ENCODE data around the gene TXNL4A.

TXNL4A gene

DNA sequence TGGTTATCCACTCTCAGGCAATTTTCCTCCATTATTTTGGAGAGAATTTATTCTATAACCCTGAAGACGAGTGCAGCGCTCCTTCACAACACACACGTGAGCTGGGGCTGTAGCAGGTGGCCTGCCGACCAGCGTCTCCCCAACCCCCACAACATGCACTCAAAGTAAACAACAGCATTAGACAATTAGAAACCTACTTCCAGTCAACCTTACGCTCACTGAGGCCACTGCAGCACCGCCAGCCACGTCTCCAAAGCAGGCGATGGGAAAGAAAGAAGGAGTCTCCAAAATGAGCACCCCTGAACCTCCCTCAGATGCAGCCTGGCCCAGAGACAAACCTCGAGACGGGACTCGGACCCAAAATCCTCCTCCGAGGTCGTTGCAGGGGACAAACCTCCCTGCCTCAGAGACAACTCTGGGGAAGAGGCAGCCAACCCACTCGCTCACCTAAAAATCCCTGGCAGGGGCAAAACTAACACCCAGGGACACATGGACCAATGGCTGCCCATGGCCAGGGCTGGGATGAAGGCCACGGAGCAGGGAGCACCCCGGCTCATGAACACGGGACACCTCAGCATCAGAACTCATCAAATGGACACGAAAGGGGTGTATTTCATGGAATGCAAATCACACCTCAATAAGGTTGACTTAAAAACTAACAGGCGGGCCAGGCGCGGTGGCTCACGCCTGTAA is 39.5 kb downstream of the TXNL4A start:
- DNase-seq (ENCODE audit: low spot score), result no peak

GRCh38 chr18:79947881-79948610 is 40.3 kb downstream of the TXNL4A start:
- no peak for DNase-seq (ENCODE audit: low spot score)

DNA sequence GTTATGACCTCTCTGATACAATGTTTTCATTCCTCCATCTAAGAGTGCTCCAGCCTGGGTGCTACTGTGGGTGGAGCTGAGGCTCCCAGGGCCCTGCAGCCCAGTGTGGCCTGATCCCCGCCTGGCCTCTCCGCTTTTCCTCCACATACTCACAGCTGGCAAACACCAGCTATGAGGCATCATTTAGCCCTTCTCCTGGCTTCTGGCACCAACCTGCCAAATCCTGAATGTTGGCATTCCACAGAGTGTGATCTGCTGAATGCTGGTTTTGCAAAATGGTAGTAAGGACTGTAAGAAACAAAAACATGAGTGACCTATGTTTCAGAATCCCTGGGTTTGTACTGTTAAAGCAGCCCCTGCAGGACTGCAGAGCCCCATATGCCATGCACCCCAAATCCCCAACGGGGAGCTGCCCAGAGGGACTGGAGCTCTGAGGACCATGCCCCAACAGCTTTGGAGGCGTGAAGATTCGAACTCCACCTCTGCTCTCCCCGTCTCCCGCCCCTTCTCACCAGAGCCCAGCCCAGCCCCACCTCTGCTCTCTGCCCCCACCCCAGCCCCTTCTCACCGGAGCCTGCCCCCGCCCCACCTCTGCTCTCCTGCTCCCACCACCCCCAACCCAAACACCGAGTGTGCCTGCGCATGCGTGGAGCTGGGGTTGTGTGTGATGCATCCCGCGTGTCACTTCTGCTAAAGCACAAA is 41.2 kb downstream of the TXNL4A start:
- no peak for DNase-seq (ENCODE audit: low spot score)

DNA sequence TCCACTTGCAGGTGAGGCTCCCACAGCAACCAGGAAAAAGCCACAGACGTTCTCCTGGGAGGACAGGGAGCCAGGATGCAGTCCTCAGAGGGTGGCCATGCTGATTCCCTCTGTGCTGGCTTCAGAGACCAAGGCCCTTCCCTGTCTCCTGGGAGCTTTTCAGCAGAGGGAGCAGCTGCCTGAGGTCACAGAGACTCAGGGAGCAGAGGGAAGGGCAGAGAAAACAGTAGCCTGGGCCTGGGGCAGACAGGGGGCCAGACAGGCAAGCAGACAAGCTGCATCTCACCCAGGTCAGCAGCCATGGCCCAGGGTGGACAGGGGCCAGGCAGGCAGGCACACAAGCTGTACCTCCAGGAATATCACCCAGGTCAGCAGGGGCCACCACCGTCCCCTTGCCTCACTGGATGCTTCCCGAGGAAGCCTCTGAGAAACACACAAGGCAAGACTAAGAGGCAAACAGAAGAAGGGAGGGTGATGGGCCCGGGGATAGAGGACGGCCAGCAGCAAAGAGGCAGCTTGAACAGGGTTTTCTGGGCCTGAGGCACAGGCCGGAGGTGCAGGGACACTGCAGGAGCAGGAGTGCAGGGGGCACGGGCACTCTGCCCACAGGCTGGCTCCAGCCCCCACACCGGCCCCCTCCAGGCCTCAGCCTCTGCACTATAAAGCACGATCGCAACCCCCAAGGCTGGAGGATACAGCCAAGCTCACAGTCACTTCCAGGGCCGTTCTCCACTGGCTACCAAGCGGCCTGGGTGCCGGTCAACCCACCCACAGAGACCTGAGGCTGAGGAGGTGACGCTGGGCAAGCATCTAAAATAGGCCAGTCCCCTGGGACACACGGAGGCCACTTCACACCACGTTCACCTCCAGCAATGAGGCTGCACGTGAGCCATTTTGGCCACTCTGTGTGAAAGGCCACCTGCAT is 43.0 kb downstream of the TXNL4A start:
- no peak for DNase-seq (ENCODE audit: low spot score)

DNA sequence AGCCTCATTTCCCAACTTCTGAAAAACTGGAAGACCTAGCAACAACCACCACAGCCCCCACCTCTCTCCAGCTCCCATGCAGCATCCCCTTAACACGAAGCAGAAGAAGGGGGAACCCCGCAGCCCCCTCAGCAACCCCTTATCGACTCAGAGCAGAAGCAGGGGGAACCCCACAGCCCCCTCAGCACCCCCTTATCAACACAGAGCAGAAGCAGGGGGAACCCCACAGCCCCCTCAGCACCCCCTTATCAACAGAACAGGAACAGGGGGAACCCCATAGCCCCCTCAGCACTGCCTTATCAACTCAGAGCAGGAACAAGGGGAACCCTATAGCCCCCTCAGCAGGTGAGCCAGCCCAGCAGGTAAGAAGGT is 43.6 kb downstream of the TXNL4A start:
- no peak for DNase-seq (ENCODE audit: low spot score)

- no peak for DNase-seq (ENCODE audit: low spot score)
Measured at GRCh38 chr18:79944126-79944731, 44.1 kb downstream of the TXNL4A start.

DNA sequence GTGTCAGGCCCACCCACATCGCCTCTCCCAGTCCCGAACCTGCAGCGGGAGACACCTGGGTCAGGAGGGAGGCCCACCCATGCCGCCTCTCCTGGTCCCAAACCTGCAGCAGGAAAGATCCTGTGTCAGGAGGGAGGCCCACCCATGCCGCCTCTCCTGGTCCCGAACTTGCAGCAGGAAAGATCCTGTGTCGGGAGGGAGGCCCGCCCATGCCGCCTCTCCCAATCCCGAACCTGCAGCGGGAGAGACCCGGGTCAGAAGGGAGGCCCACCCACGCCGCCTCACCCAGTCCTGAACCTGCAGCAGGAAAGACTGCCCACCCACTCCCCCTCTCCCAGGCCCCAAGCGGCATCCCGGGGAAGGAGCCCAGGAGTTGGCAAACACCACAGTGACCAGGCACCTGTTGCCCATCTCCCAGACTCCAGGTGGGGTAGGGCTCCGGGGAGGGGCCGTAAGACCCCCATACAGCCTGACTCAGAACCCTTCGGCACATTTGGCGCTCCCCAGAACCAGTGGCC is 44.7 kb downstream of the TXNL4A start:
- no peak for DNase-seq (ENCODE audit: low spot score)

- DNase-seq (ENCODE audit: low spot score), result no peak
Measured at GRCh38 chr18:79942786-79943607, 45.4 kb downstream of the TXNL4A start.

DNA sequence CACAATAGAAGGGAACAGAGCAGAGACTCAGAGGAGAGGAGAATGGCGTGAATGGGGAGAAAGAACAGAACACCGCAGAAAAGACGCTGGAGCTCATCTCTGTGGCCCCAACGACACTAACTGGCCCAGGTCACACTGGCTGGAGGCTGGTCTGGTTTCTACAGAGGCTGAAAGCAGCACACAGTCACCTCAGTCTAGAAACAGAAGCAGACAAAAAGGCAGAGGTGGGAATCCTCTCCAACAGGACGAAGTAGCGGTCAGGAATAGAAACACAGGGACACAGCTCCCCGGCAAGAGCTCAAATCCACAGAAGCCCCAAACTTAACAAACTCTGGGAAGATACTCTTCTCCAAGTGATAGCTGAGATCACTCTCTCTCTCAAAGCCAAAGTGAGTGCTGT is 46.2 kb downstream of the TXNL4A start:
- no peak for DNase-seq (ENCODE audit: low spot score)

DNA sequence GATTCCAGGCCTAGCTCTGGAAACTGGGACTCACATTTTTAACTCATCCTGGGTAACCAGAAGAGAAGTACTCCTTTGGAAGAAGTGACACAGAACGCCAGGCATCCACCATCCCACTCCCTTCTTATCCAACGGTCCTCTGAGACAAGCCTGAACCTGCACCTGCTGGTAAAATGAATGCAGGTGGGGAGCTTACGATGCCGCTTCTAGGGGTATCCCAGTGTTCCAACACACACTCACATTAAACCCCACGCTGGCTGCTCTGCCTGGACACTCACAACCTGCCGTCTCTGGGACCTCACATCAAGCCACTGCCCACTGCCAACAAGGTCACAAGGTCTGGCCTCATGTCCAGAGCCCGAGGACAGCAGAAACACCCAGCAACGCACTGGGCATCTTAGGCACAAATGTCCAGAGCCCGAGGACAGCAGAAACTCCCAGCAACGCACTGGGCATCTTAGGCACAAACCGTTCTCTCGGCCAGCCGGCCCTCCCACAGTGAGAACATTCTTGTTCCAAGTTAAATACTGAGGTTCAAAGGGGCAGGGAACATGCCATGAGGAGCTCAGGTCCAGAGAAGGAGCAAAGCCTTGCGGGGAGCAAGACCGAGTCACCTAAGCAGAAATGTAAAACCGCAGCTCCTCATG is 46.8 kb downstream of the TXNL4A start:
- no peak for DNase-seq (ENCODE audit: low spot score)

DNA sequence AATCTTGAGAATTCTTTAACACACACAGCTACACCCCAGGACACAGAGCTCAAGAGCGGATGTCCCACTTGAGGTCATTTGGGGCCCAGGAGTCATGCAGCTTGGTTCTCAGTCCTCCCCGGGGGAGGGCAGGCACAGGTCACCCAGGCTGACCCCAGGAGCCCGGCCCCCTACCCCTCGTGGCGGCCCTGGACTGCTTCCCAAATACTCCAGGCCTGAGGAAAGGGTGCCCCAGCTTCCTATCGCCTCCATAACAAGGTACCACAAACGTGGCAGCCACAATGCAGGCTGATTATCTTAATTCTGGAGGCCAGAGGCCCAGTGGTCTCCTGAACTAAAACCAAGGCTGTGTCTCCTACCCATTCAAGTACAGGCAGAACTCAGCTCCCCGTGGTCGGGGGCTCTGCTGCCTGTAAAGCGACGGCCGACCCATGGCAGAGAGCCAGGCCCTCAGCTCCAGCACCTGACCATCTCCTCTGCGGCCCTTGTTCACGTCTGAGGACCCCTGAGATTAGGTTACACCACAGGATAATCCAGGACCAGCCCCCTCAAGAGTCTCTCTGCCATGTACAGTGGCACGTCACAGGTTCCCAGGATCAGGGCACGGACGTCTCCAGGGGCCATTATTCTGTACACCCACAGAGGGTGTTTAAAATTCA is 47.4 kb downstream of the TXNL4A start:
- DNase-seq (ENCODE audit: low spot score), result no peak

- DNase-seq (ENCODE audit: low spot score), result no peak
Measured at GRCh38 chr18:79940126-79940813, 48.1 kb downstream of the TXNL4A start.

GRCh38 chr18:79939096-79939495 is 49.3 kb downstream of the TXNL4A start:
- no peak for DNase-seq (ENCODE audit: low spot score)

GRCh38 chr18:79938196-79938595 is 50.2 kb downstream of the TXNL4A start:
- no peak for DNase-seq (ENCODE audit: low spot score)

- no peak for DNase-seq (ENCODE audit: low spot score)
Measured at GRCh38 chr18:79937103-79937860, 51.1 kb downstream of the TXNL4A start.

DNA sequence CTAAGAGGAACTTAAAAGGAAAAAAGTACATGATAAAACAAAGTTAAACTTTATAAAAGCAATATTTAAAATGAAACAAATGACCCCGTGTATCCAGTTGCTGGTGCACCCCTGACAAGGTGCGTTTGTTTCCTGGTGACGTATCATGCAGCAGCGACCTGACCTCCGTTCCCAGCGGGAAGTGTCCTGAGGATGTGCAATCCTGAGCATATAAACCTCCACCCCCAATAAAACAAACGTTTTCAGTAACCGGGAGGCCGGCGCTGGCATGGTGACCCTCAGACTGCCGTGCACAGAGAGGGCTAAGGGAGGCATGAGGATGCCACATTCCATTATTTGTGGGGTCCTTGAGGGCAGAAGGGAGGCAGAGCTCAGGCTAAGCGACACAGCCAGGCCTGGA is 51.7 kb downstream of the TXNL4A start:
- DNase-seq (ENCODE audit: low spot score), result no peak

DNA sequence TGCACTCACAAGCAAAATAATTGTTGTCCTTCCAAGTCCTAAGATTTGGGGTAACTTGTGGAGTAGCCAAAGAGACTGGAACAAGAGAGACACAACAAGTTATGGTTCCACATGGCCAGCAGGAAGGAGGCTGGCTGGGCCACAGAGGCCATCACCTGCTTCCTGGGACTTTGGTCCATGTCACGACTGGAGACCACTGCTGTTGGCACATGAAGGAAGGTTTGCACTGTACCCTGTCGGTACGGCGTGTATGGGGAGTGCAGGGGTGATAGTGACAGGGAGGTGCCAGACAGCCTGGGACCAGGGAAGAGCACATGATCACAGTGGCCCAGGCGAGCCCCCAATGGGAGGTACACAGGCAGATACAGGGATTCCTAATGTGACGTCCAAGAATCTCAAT is 52.4 kb downstream of the TXNL4A start:
- DNase-seq (ENCODE audit: low spot score), result no peak

GRCh38 chr18:79935499-79935898 is 52.9 kb downstream of the TXNL4A start:
- DNase-seq (ENCODE audit: low spot score), result no peak

All from COLO829 (cell line).